ENCODE data around the gene STX8. TPM values are rescaled to one million over a fixed set of nuclear protein-coding genes. Genes with fewer than 3 reads are reported as not detected.

STX8 gene
- total and polyA plus RNA-seq, 8 donors, result 21.6 to 559 (median 75.0) TPM

GRCh38 chr17:9231449-9232154 is 344.0 kb downstream of the STX8 start:
- peak overlapping the region in 3 of 5 donors; percentile 38 to 68 (median 61) for H3K27ac ChIP-seq
- no peak for TF ChIP-seq POLR2A (IDR thresholded peaks at IDR 0.05)
- no peak for TF ChIP-seq EP300 (IDR thresholded peaks at IDR 0.05)
- no peak for TF ChIP-seq POLR2AphosphoS5 (IDR thresholded peaks at IDR 0.05)
- no peak for TF ChIP-seq CTCF (IDR thresholded peaks at IDR 0.05)
- H3K36me3 ChIP-seq, result no peaks in the 10 kb centered on the region
- H3K4me3 ChIP-seq, result no peak overlapping the region
- peaks cover 0 to 22% (median 8%) of the 10 kb centered on the region in 4 donors for H3K4me1 ChIP-seq
- no peaks in the 10 kb centered on the region for H3K9me3 ChIP-seq
- WGBS, 5 donors, result 74 to 87% (median 86%) methylated on average over 13 to 23 of the region's 23 CpGs
- intact Hi-C loops (cut with DNase I; ENCODE audit: low total_unique reads), result no loop called here
- H3K27me3 ChIP-seq, result peaks cover 0 to 20% (median 0%) of the 10 kb centered on the region in 3 donors
- no peak for DNase-seq

- Histone ChIP-seq H3K36me3 (no peaks in the 10 kb centered on the region), H3K4me1 (peaks cover 0 to 22% (median 8%) of the 10 kb centered on the region in 4 donors), H3K9me3 (no peaks in the 10 kb centered on the region), H3K27ac (peak overlapping the region in 2 of 5 donors; percentile 61 to 68), H3K4me3 (no peak overlapping the region), H3K27me3 (peaks cover 0 to 20% (median 0%) of the 10 kb centered on the region in 3 donors)
- intact Hi-C loops (cut with DNase I; ENCODE audit: low total_unique reads), result no loop called here
- DNase-seq, result no peak
- no peak for TF ChIP-seq EP300 (IDR thresholded peaks at IDR 0.05)
- no peak for TF ChIP-seq POLR2AphosphoS5 (IDR thresholded peaks at IDR 0.05)
- TF ChIP-seq CTCF (IDR thresholded peaks at IDR 0.05), result no peak
- no peak for TF ChIP-seq POLR2A (IDR thresholded peaks at IDR 0.05)
- WGBS, 5 donors, result 91 to 94% (median 93%) methylated on average over 11 of the region's 11 CpGs
These were observed 344.8 kb downstream of the STX8 start for GRCh38 chr17:9230861-9231260.

- Histone ChIP-seq H3K27ac (peak overlapping the region in 2 of 5 donors; percentile 61 to 68), H3K9me3 (no peaks in the 10 kb centered on the region), H3K4me1 (peaks cover 0 to 26% (median 8%) of the 10 kb centered on the region in 4 donors), H3K36me3 (no peaks in the 10 kb centered on the region), H3K4me3 (no peak overlapping the region), H3K27me3 (peaks cover 0 to 20% (median 0%) of the 10 kb centered on the region in 3 donors)
- 73 to 85% (median 75%) methylated on average over 10 to 15 of the region's 15 CpGs for WGBS, 5 donors
- DNase-seq, result no peak
- TF ChIP-seq POLR2AphosphoS5 (IDR thresholded peaks at IDR 0.05) (no peak), EP300 (IDR thresholded peaks at IDR 0.05) (no peak), POLR2A (IDR thresholded peaks at IDR 0.05) (no peak), CTCF (IDR thresholded peaks at IDR 0.05) (no peak)
- intact Hi-C loops (cut with DNase I; ENCODE audit: low total_unique reads), result no loop called here
These were observed 345.3 kb downstream of the STX8 start for GRCh38 chr17:9230346-9230745.

- Histone ChIP-seq H3K27ac (peak overlapping the region in 2 of 5 donors; percentile 20 to 68), H3K9me3 (no peaks in the 10 kb centered on the region), H3K27me3 (peaks cover 0 to 20% (median 0%) of the 10 kb centered on the region in 3 donors), H3K4me3 (no peak overlapping the region), H3K36me3 (no peaks in the 10 kb centered on the region), H3K4me1 (peaks cover 0 to 29% (median 8%) of the 10 kb centered on the region in 4 donors)
- no peak for TF ChIP-seq POLR2AphosphoS5 (IDR thresholded peaks at IDR 0.05)
- no peak for TF ChIP-seq EP300 (IDR thresholded peaks at IDR 0.05)
- TF ChIP-seq POLR2A (IDR thresholded peaks at IDR 0.05), result no peak
- no peak for TF ChIP-seq CTCF (IDR thresholded peaks at IDR 0.05)
- no peak for DNase-seq
- intact Hi-C loops (cut with DNase I; ENCODE audit: low total_unique reads), result no loop called here
- WGBS, 5 donors, result 77 to 96% (median 86%) methylated on average over 4 to 9 of the region's 9 CpGs
These were observed 345.8 kb downstream of the STX8 start for GRCh38 chr17:9229826-9230201.

All from stomach (tissue), 9 donors.